GM13977 (cell line): ENCODE results near the gene RBKS.

Source experiments
- DNase-seq: peaks from one replicate; pipeline ENCODE4 v3.0.0; 2012; ENCODE audit warnings: low spot score
- CTCF ChIP-seq: IDR thresholded peaks from 2 replicates; pipeline ENCODE4 v1.5.1; 2012; ENCODE audit warnings: mild to moderate bottlenecking, control low read depth; ENCODE audit not compliant: insufficient read depth; ENCODE audit errors: extremely low read depth, missing control alignments
- in situ Hi-C: fragments of 300-500 bp; cut with MboI; formaldehyde crosslinking; loops from one replicate; pipeline ENCODE4 v1.12.0; 2022; ENCODE audit warnings: low sequenced_read_pairs, low pct_unique_long_range_greater_than_20kb, mixed read lengths, inconsistent platforms; ENCODE audit not compliant: unreplicated experiment

Gene RBKS

GRCh38 chr2:27830656-27831055 is 59.5 kb downstream of the RBKS start:
- in situ Hi-C loops = no loop called here
- no peak for DNase-seq
- TF ChIP-seq CTCF = no peak

DNA sequence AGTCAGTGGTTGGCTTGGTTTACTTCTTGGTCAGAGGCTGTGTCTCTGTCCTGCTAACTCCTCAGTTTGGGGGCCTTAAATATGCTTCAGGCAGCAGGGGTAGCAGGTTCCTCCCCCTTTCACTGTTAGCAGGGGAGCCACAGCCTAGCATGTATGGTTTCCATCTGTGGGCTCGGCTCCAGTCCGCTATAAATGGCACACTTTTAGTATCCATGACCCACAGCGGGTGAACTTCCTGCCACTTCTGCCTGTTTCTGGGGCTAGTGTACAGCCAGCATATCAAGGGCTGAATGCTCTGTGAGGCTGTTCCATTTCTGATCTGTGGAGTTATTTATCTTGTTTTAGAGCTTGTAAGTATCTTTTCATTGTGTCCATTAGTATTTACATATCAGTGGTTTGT is 60.4 kb downstream of the RBKS start:
- no peak for DNase-seq
- no peak for TF ChIP-seq CTCF

GRCh38 chr2:27828305-27828704 is 61.9 kb downstream of the RBKS start:
- DNase-seq = no peak
- in situ Hi-C loops = no loop called here
- TF ChIP-seq CTCF = no peak

More for the DNA sequence above, 60.4 kb downstream of the RBKS start:
- in situ Hi-C loops = no loop called here

- DNase-seq = no peak
- TF ChIP-seq CTCF = no peak
- in situ Hi-C loops = no loop called here
These were observed 65.8 kb downstream of the RBKS start for GRCh38 chr2:27824401-27824800.

DNA sequence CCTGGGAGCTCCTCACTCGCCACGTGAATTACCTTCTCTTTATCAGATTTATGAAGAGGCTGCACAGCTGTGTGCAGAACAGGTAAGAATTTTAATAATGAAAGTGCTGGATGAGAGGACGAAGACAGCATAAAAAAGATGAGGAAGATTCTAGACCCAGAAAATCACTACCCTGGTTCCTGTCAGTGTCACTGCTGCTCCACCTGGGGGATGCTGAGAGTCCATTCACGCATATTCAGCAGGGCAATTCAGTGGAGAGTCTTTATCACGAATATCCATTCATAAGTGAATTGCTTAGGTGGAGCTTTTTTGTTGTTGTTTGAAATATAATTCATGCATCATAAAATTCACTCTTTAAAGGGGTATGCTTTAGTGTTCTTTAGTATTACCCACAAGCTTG is 66.6 kb downstream of the RBKS start:
- TF ChIP-seq CTCF = no peak
- no peak for DNase-seq
- in situ Hi-C loops = no loop called here

DNA sequence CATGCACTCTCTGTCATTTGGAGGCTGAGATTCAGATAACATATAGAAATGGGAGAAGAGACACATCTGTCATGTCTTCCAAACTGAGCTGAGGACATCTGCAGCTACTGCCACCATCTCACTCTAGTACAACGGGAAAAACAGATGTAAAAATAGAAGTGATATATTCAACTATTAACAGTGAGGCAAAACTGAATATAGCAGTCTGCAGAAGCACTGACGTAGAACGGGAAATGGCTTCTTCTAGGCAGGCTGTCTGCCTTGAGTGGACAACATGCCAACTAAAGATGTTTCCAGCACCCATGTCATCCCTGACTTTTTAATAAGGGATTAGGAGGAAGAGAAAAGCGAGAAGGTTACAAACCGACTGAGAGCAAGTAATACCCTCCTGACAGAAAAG is 67.1 kb downstream of the RBKS start:
- TF ChIP-seq CTCF = no peak
- DNase-seq = no peak
- in situ Hi-C loops = no loop called here

DNA sequence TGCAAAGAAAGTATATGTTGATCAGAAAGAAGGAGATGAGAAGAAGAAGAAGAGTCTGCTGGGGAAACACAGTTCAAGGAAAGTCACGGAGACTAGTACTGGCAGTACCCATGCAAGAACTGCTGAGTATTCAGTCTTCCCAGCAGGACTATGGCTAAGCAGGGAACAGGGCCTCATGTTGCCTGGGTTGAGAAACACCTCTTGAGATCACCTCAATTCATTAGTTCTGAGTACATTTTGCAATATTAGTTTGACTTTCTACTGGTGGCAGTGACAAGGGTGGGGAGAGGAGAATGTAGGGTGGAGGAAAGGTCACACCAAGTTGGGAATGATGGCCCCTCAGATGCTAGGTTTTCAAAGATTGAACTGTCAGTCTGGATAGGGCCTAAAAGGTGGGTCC is 68.1 kb downstream of the RBKS start:
- no peak for DNase-seq
- in situ Hi-C loops = no loop called here
- TF ChIP-seq CTCF = no peak
